ENCODE measurements around the gene FOXD1.

DNA sequence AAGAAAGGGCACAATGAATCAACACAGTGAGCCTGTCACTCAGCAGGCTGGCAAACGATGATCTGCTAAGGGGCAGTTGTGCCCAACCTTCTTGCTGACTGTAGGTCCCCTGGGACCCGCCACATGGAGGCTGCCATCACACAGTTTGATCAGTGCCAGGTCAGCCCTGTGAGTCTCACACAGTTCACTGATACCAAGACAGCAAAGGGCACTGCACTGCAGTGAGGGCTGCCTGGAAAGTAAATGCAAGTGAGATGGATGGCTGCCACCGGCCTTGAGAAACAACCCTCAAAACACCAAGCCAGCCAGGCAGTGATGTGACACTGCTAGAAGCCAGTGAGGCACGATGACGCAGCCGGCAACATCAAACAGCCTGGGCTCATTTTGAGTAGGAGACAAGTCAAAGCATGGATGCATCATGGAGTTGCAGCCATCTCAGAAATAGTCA, 30.3 kb downstream of the FOXD1 start:
- TF ChIP-seq, protein P1, sequence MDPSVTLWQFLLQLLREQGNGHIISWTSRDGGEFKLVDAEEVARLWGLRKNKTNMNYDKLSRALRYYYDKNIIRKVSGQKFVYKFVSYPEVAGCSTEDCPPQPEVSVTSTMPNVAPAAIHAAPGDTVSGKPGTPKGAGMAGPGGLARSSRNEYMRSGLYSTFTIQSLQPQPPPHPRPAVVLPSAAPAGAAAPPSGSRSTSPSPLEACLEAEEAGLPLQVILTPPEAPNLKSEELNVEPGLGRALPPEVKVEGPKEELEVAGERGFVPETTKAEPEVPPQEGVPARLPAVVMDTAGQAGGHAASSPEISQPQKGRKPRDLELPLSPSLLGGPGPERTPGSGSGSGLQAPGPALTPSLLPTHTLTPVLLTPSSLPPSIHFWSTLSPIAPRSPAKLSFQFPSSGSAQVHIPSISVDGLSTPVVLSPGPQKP (IDR thresholded peaks at IDR 0.05; ENCODE audit: low read depth, low read length): no peak
- TF ChIP-seq BHLHE40 (IDR thresholded peaks at IDR 0.05; ENCODE audit: low read depth, low read length) (no peak), JUN (IDR thresholded peaks at IDR 0.05) (no peak), CEBPB (IDR thresholded peaks at IDR 0.05) (no peak), RCOR1 (IDR thresholded peaks at IDR 0.05; ENCODE audit: low read depth, low read length) (no peak), SMC3 (IDR thresholded peaks at IDR 0.05) (no peak), RAD21 (conservative IDR thresholded peaks at IDR 0.05 in 1 of 2, IDR thresholded peaks at IDR 0.05 in 1 of 2) (no peak), CBX8 (IDR thresholded peaks at IDR 0.05) (no peak)
- TF ChIP-seq, protein P2, sequence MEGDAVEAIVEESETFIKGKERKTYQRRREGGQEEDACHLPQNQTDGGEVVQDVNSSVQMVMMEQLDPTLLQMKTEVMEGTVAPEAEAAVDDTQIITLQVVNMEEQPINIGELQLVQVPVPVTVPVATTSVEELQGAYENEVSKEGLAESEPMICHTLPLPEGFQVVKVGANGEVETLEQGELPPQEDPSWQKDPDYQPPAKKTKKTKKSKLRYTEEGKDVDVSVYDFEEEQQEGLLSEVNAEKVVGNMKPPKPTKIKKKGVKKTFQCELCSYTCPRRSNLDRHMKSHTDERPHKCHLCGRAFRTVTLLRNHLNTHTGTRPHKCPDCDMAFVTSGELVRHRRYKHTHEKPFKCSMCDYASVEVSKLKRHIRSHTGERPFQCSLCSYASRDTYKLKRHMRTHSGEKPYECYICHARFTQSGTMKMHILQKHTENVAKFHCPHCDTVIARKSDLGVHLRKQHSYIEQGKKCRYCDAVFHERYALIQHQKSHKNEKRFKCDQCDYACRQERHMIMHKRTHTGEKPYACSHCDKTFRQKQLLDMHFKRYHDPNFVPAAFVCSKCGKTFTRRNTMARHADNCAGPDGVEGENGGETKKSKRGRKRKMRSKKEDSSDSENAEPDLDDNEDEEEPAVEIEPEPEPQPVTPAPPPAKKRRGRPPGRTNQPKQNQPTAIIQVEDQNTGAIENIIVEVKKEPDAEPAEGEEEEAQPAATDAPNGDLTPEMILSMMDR (IDR thresholded peaks at IDR 0.05): no peak
- TF ChIP-seq, protein P3, sequence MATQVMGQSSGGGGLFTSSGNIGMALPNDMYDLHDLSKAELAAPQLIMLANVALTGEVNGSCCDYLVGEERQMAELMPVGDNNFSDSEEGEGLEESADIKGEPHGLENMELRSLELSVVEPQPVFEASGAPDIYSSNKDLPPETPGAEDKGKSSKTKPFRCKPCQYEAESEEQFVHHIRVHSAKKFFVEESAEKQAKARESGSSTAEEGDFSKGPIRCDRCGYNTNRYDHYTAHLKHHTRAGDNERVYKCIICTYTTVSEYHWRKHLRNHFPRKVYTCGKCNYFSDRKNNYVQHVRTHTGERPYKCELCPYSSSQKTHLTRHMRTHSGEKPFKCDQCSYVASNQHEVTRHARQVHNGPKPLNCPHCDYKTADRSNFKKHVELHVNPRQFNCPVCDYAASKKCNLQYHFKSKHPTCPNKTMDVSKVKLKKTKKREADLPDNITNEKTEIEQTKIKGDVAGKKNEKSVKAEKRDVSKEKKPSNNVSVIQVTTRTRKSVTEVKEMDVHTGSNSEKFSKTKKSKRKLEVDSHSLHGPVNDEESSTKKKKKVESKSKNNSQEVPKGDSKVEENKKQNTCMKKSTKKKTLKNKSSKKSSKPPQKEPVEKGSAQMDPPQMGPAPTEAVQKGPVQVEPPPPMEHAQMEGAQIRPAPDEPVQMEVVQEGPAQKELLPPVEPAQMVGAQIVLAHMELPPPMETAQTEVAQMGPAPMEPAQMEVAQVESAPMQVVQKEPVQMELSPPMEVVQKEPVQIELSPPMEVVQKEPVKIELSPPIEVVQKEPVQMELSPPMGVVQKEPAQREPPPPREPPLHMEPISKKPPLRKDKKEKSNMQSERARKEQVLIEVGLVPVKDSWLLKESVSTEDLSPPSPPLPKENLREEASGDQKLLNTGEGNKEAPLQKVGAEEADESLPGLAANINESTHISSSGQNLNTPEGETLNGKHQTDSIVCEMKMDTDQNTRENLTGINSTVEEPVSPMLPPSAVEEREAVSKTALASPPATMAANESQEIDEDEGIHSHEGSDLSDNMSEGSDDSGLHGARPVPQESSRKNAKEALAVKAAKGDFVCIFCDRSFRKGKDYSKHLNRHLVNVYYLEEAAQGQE (IDR thresholded peaks at IDR 0.05): no peak
